GM19452 (cell line): Measurements from ENCODE around the gene FOXB1.

ENCODE experiments used
- ATAC-seq: cut with Tn5 transposase; IDR thresholded peaks from one replicate; pipeline ENCODE4 v1.9.1; 2021; ENCODE audit not compliant: unreplicated experiment

FOXB1 gene

DNA sequence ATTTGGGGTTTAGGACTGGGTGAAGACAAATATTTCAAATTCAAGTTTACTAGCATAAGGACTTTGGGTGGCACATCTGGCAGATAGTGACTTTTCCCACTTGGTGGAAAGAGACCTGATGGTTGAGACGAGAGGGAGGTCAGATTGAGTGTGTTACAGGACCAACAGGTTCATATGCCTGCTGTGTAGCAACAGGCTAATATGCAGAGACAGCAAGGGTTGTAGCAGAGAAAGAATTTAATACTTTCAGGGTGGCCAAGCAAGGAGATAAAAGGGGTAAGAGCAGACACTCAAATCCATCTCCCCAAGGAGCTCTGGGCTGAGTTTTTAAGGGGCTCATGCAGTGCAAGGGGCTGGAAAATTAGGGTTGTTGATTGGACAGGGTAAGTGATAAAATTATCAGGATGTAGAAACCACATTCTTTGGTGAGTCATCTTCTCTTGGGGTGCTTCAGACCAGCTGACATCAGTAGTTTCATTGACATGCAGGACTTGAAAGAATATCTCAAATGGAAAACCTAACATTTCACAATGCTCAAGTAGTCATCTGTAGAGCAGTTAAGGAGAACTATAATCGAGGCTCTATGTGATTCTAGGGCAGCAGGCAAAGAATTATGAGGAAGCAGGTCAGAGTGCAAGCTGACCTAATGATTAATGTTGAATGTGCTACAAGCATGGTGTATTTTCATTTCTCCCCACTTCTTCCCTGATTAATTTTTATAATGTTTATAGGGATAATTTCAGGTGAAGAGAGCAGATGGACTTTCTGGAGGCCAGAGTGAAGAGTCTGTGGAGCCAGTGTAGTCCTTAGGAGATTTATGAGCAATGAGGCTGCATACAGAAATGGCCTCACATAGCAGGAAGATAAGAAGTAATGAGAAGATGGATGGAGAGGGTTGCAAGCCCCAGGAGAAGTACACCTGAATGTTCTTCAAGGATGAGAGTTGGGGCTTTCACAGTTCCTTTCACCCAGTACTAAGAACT, 13.7 kb downstream of the FOXB1 start:
- no peak for ATAC-seq

DNA sequence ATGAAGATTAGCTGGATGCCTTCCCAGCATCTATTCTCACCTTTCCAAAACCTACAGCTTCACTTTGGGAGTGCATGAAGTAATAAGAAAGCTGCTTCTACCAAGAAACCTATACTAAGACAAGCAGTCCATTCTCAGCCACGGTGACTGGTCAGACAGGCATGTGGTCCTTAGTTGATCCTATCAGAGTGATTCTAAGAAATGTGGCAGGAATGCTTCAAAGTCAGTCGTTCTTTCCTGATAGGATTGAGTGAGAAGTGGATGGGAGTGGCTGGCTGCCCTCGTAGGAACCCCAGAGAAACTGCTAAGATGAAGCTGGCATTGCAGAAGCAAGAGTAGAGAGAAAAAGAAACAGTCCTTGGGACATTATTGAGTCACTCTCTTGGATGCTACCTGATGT, 16.6 kb downstream of the FOXB1 start:
- ATAC-seq: no peak

DNA sequence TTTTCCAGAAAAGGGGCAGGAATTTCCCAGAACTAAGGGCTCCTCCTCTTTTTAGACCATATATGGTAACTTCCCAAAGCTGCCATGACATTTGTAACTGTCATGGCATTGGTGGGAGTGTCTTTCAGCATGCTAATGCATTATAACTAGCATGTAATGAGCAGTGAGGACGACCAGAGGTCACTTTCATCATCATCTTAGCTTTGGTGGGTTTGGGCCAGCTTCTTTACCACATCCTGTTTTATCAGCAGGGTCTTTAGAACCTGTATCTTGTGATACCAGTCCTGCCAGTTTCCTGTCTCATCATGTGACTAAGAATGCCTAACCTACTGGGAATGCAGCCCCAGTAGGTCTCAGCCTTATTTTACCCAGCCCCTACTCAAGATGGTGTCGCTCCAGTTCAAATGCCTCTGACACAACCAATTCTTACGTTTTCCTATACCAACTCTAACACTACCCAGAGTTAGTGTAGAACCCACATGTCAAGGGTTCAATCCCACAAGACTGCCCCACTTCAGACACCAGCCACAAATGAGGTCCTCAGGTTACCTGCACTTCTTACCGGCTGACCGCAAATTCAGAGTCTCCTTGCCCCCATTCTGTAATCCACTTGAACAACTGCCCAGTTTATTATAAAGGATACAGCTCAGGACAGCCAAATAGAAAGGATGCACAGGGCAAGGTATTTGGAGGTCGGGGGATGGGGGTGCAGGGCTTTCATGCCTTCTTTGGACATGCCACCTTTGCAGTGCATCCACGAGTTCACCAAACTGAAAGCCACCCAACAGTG, 17.7 kb downstream of the FOXB1 start:
- ATAC-seq: no peak

DNA sequence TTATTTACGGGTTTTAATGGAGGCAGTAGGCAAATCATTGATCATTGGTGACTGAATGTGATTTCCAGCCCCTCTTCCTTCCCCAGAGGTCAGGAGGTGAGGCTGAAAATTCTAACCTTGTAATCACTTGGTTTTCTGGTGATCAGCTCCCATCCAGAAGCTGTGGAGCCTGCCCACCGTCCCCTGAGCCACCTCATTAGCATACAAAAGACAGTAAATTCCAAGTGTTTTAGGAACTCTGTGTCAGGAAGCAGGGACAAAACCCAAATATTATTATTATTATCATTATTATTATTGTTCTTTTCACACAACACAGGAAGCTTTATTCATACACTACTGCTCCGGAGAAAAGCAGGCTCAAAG, 18.2 kb downstream of the FOXB1 start:
- ATAC-seq: no peak

DNA sequence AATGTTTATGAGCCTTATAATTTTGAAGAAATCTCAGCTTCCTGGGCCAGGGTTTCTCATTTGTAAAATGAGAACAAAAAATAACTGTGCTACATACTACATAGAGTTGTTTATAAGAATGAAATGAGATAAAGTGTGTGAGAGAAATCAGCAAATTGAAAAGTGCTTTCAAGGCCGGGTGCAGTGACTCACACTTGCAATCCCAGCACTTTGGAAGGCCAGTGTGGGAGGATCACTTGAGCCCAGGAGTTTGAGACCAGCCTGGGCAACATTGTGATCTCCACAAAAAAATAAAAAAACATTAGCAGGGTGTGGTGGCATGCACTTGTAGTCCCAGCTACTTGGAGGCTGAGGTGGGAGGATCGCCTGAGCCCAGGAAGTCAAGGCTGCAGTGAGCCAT, 22.4 kb downstream of the FOXB1 start:
- ATAC-seq: no peak

DNA sequence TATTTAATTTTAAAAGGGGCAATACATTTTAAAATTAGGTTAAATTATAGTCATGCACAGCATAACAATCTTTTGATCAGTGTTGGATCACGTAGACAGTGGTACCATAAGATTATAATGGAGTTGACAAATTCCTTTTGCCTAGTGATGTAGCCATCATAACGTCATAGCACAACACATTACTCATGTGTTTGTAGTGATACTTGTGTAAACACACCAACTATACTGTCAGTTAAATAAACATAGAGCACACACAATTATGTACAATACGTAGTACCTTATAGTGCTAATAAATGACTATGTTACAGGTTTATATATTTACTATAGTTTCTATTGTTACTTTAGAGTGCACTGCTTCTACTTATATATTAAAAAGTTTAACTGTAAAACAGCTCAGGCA, 31.2 kb downstream of the FOXB1 start:
- ATAC-seq: no peak

DNA sequence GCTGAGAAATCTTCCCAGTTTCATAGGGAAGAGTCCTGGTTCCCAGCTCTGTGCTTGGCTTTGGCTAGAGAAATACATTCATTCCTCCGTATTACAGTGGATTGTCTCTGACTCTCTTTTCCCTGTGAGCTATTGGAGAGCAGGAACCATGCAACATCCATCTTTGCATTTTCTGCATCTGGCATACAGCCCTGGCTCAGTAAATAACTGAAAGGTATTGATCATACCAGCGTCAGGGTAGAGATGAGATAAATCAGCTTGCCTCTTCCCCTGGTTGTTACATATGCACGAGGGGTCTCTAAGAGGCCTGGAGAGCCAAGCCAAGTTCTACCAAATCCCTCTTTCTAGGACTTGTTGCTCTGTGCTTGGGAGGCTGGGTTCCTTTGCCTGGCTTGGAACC, 35.2 kb downstream of the FOXB1 start:
- no peak for ATAC-seq

DNA sequence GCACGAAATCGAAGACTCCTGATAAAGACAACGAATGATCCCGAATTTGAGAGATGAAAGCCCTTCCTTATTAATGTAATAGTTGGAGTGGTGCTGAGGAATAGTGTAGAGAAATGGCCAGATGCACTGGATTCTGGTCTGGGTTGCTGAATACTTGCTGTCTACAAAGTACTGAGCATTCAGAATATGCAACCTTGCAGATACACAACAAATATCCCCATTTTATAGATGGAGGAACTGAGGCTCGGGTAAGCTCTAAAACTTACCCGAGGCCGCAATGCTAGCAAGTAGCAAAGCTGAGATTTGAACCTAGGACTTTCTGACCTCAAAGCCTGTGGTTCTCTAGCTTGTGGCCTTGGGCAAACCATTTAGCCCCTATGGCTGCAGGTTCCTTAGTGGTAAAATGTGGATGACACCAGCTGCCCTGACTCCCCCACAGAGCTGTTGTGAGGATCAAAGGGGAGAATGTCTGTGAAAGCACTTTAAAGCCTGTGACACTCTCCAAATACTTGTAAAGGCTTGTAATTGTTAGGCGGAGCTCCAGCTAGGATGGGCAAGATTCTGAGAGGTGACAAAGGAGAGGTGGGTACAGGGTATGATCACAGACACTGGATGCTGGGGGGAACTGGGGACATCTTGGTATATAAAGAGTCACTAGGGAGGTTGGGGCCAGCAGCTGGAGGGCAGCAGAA, 39.8 kb downstream of the FOXB1 start:
- no peak for ATAC-seq

DNA sequence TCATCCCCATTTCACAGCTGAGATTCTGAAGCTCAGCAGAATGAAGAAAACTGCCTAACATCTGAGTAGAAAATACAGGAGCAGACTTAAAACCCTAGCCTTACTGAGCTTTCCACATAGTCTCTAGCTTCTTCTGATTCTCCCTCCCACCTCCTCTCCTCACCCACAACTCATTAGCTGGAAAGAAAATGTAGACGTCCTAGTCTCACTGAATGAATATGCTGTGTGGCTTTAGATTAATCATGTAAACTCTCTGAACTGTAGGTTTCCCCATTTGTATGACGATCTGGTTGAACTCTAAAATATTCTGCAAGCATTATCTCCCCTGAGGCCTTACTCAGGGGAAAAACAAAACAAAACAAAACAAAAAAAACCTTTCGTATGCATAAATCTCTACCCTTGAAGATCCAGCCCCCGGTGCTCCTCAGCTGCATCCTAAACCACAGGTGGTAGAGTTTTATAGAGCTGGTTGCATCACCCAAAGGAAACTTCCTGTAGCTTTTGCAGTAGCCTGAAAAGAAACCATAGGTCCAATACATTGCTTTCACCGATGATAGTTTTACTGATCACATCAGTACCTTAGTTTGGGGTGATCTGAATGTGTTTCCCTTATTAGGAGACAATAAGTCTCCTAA, 40.6 kb downstream of the FOXB1 start:
- no peak for ATAC-seq

DNA sequence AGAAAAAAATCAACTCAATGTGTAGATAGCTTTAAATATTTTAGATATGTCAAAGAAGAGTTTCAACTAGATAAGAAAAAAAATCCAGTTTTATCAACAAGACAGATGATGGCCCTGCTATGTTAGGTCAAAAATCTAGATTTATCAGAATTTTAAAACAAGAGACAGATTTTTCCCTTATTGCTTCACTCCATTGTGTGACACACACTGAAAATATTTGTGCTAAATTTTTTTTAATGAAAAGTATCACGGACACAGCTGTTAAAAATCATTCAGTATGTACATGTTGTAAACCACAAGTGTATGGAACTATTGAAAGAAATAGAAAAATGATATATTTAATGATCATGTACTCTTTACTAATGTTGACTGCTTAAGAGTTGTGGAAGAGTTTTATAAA, 43.6 kb downstream of the FOXB1 start:
- no peak for ATAC-seq

DNA sequence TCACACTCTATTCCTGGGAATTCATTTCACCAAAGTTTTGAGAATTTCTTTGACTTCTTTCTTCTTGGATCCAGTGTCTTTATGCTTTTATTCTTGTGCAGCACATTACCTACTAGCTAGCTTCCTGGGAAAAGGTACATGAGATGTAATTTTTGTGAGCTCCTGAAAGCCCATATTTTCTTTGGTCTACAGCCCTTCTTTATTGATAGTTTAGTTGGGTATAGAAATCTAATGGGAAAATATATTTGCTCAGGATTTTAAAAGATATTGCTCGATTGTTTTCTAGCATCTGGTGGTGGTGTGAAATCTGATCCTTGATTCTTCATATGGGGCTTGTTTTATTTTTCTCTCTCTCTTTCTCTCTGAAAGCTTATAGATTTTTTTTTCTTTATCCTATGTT, 45.8 kb downstream of the FOXB1 start:
- ATAC-seq: no peak

DNA sequence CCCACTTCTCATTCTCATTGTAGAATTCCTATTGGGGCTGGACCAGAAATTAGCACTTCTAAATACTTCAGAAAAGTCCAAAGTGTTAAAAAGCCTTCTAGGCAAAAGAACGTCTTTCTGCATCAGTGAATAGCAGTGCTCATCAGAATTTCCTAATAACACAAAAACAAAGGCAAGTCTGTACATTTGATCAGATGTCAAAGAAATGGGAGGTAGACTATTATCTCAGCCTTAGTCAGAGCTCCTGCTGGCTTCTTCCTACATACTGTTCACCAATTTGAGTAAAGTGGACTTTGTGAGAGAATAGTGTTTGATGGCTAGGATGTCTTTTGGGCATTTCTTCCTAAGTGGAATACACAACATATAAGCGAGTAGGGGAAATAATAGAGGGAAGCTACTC, 48.7 kb downstream of the FOXB1 start:
- no peak for ATAC-seq

DNA sequence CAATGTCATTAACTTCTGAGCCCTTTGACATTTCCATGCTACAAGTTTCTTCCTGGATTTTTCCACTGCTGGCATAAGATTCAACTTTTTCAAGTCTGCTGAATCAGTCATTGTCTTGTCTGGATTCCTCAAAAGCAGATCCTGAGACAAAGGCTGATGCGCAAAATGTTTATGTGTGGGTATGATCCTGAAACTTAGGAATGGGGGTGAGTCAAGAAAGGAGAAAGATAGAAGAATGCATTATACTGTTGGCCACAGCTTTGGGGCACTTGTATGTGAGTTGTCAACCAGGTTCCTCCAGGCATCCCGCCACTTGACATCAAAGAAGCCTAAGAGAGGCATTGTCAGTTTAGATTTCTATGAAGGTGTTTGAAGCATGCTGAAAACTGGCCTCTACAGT, 50.4 kb downstream of the FOXB1 start:
- ATAC-seq: no peak
